LoVo (cell line): Measurements from ENCODE around the gene MFAP2.

ENCODE experiments used
- DNase-seq: peaks from one replicate; pipeline ENCODE4 v3.0.0-alpha.2; 2016; ENCODE audit warnings: low spot score

The MFAP2 gene, protein sequence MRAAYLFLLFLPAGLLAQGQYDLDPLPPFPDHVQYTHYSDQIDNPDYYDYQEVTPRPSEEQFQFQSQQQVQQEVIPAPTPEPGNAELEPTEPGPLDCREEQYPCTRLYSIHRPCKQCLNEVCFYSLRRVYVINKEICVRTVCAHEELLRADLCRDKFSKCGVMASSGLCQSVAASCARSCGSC

DNA sequence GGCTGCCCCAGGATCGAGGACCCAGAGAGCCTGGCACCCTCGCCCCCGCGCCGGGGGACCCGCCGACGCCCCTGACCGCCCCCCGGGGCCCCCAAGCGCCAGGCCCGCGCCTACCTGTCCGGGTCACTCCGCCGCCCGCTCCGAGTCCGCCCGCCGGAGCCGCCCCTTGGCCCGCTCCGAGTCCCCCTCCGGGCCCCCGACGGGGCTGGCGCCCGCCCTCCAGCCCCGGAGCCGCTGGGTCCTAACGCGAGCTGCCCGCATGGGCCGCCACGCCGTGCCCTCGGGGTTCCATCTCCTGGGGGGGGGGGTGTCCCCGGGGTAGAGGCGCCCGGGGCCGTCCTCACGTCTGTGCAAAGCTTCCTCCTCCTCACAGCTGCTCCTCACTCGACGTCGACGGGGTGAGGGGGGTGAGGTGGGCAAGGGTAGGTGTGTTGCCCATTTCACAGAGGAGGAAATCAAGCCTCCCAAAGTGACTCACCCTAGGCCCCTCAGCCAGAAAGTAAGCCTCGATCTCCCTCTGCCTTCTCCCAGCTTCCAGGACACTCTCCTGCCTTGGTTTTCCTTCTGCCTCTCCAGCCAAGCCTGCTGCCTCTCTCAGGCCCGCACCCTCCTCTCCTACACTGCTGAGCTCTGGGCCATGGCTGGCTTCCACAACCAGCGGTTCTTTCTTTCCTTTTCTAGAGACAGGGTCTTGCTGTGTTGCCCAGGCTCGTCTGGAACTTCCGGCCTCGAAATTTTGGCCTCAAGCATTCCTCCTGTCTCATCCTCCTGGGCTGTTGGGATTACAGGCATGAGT lies at the start of gene MFAP2:
TSS of gene MFAP2 (minus strand) at position 148 of the 796 bp plus-strand sequence. CDS start 2,347 bp downstream, outside the sequence.
- DNase-seq: no peak

DNA sequence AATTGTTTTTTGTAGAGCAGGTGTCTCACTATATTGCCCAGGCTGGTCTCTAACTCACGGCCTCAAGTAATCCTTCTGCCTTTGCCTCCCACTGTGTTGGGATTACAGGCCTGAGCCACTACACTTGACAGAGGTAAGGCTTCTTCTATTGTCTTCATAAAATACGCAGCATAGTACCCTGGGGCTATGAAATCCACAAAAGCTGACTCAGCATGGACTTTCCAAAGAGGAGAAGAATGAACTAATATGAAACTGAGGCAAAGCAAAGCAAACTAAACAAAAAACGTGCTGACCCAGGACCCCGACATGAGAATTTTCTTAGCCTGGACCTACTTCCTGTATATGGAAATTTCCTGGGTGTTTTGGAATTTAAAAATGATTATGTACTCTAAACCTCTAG lies 49.8 kb upstream of the MFAP2 start:
- DNase-seq: no peak

DNA sequence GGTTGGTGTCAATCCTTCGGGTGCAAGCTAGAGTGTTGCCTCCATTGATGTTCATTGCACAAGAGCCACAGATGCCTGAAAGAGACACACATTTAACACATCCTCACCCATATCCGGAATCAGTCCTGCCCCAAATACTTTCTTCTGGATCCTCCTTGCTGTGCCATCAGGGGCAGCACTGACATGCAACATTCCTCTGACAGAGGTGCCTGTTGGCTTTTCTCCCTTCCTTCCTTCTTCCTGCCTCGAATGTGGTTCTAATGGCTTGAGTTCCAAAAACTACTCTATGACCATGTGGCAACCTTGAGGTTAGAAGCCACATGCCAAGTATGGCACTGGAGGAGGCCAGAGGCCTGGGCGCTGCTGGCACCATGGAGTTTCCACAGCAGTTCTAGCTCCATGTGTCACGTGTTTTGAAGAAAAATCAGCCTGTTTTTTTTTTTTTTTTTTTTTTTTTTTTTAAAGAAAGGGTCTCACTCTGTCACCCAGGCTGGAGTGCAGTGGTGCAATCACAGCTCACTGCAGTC lies 48.3 kb upstream of the MFAP2 start:
- DNase-seq: no peak

GRCh38 chr1:17027900-17028299 lies 47.5 kb upstream of the MFAP2 start:
- no peak for DNase-seq

GRCh38 chr1:17027403-17027802 lies 47.0 kb upstream of the MFAP2 start:
- no peak for DNase-seq

DNA sequence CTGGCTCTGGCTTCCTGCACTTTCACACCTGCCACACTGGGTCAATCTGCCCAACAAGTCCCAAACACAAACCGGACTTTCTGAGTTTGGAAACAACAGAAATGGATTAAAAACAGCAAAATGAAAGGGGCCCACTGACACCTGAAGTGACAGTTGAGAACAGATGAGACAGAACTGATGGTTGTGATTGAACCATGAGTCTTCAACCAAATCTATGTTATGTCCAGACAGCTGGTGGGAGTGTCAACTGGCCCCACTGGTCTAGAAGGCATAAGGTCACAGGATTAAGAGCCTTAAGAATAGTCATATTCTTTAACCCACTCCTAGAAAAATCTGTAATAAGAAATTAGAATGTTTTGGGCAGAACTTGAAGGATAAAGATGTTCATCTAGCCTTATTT lies 44.3 kb upstream of the MFAP2 start:
- DNase-seq: no peak

DNA sequence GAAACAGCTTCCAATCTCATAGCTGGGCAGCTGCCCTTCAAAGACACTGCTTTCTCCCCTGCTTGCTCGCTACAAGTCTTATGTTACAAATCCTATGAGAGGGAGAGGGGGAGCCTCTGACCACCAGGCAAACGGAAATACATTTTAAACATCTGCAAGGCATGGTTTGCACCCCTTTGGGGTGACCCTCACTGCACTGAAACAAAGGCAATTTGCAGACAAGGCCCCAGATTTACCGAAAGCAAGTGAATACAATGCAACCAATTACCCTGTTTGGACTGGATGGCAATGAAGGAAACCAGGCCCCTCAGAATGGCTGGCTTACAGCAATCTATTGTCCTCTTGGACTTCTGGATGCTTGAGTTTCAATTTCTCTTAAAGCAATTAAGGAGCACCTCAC lies 43.2 kb upstream of the MFAP2 start:
- no peak for DNase-seq

DNA sequence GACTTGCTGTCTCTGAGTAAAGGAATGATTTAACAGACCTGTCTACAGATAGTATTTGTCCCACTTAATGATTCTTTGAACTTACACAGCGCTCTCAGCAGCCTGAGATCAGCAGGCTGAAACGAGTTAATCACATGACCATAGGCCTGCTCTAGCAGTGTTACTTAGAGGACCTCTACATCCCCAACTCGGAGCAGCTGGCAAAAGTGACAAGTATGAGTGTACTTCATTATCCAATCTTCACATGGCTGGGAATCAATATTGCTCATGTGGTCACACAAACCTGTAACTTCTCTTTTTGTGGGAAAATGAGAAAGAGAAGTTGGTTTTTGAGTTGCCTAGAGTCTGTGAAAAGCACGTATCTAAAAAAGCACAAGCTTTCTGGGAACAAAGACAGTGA lies 42.7 kb upstream of the MFAP2 start:
- DNase-seq: no peak

DNA sequence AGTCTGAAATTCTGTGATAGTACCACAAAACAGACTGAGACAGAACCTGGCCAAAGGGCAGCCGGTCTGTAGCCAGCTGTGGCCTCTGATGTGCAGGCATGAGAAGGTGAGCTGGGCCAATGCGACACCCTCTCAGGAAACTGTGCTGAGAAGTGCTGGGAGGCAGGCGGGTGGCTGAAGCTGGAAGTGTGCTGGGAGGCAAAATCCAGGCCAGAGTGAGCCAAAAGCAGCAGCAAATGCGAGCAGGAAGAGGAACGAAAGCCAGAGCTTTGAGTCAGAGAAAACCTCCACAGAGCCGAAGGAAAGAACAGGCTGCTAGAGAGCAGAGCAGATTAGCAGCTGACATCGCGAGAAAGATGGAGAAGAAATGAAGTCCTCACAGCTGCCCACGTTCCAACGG lies 41.5 kb upstream of the MFAP2 start:
- no peak for DNase-seq

DNA sequence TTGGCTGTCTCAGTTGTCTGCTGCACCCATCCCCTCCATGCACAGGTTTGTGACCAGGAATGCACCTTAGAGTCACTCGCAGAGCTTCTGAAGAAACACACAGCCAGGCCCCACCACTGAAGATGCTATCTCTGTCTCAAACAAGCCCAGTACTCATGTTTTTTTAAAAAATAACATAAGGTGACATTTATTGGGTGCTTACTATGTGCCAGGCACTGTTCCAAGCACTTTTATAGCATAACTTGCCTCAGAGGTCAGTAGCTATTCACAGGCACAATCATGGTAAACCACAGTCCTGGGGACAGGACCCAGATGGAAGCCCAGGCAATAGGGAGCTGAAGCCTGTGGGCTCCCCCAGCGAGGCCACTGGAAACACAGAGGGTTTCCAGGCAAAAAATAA lies 40.1 kb upstream of the MFAP2 start:
- no peak for DNase-seq

DNA sequence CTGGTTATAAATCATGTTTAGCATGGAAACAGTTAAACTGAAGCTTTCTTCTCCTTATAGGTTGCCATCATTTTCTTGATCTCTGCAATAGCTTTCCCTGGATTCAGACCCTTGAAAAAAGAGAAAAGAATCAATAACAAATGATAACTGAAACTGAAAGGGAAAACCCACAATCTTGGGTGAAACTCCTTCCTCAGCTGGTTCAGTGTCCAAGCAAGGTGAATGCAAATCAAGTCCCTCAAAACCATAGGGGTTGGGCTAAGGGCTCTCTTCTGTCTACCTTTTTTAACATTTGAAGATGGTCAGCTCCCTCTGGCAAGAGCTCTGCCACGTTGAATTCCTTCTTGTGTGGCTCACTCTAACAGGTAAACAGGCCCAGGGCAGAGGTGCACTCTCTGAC lies 38.4 kb upstream of the MFAP2 start:
- no peak for DNase-seq

- no peak for DNase-seq
These were observed 37.0 kb upstream of the MFAP2 start for GRCh38 chr1:17017435-17017834.

GRCh38 chr1:17016317-17016661 lies 35.9 kb upstream of the MFAP2 start:
- DNase-seq: no peak

- DNase-seq: no peak
These were observed 34.5 kb upstream of the MFAP2 start for GRCh38 chr1:17014671-17015567.

DNA sequence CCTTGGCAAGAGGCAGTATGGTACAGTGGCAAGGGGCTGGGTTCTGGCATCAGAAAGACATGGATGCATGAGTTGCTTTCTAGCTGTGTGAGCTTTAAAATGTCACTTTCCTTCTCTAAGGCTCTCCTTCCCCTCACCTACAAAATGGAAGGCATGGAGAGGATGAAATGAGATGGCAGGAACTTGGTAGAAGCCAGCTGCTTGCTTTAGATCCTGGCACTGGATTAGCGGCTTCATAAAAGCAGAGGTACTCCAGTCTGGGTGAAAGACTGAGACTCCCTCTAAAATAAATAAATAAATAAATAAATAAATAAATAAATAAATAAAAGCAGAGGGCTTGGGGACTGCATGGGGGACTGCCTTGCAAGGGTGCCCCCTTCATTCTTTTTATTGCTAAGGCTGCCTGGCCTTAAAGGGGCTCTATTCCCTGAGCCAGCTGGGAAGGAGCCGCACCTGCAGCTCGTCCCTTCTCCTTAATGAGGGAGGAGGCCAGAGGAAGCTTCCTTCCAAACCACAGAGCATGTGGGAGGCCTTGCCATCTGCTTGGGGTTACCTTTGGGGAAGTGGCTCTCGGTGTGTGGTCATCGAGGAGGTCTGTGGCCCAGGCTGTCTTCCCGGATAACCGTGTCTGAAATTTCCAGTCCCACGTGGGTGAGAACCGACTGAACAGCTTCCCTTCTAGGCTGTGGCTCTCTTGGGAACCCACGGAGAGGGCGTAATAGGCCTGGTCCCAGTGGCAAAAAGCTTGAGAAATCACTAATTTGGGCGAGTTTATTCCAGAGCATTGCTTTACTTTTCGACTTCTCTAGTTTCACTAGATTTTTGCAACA lies 33.3 kb upstream of the MFAP2 start:
- DNase-seq: no peak

DNA sequence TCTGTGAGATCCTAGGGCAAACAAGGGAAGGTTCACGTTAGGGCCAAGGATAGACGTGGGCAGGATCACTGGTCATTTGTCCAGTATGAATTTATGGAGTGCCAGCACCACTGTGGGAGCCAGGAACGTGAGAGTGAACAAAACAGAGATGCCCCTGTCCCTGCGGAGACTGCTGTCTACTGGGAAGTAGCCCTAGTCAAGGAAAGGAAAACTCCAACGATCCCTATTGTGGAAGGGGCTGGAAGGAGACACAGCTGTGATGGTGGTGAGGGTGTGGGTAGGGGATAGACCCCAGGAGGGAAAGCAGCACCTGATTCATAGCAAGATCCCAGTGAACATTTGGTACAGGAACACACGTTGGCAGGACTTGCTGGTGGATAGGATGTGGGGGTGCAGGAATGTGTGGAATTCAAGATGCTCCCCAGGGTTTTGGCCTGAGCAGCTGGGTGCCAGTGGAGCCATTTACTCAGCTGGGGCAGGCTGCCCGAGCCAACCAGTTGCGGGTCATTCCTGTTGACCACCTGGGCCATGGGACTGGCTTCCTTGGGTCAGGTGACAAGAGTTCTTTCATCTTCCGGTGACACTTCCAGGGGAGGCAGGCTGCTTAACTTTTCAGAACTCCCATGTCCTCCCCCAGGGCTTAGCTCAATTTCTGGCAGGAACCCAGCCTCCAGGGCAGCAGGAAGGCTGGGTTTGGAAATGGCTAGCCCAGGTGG lies 32.5 kb upstream of the MFAP2 start:
- DNase-seq: peak; percentile 6

DNA sequence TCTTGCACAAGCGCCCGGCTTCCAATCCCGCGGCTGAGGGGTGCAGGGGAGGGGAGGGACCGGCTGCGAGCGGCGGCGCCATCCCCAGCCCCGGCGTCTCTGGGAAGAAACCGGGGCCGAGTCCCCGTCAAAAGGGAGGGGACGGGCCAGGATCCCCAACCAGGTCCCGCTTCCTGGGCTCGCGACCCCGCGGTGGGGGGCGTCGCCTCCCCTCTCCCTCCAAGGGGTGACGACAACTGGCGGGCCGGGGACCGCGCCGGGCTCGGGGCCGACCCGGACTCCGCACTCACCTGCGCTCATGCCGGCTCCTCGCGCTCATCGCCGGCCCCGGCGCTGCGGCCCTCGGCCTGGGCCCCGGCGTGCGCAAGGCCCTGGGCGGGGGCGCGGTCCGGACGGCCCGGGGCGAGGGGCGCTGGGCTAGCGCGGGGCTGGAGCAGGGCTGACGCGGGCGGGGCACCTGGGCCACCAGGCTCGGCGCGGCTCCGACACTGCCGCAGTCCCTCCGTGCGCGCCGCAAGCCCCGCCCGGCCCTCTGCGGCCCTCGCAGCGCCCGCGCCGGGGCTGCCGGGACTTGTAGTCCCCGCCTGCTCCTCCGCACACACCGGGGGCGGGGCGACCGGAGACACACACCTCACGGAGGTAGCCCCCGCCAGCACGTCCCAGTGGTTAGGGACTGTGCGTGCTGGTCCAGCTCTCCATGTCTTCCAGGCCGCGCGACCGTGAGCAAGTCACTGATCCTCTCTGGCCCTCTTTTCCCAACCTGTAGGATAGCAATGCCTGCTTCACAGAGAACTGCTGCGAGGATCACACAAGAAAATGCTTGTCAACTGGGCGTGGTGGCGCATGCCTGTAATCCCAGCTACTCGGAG lies 31.3 kb upstream of the MFAP2 start, which contains the start of gene ATP13A2:
TSS of gene ATP13A2 (minus strand) at position 490 of the 869 bp plus-strand sequence. CDS start at position 300, 190 bp downstream.
- peak; percentile 85 for DNase-seq

DNA sequence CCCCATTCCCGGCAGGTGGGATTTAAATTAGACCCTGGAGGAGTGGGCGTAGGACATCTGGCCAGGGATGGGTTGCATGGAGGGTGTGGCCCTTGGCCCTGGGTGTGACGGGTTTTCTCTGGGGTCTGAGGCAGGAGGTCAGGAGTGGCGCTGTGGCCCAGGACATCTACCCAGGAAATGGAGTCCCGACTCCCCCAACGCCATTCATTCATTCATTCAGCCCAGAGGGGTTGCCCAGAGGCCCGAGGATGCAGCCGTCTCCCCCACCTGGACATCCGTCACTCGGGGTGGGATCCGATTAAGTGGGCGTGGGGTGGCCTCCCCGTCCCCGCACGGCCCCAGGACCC lies 30.6 kb upstream of the MFAP2 start:
- DNase-seq: no peak

GRCh38 chr1:17009706-17010105 lies 29.3 kb upstream of the MFAP2 start:
- no peak for DNase-seq

DNA sequence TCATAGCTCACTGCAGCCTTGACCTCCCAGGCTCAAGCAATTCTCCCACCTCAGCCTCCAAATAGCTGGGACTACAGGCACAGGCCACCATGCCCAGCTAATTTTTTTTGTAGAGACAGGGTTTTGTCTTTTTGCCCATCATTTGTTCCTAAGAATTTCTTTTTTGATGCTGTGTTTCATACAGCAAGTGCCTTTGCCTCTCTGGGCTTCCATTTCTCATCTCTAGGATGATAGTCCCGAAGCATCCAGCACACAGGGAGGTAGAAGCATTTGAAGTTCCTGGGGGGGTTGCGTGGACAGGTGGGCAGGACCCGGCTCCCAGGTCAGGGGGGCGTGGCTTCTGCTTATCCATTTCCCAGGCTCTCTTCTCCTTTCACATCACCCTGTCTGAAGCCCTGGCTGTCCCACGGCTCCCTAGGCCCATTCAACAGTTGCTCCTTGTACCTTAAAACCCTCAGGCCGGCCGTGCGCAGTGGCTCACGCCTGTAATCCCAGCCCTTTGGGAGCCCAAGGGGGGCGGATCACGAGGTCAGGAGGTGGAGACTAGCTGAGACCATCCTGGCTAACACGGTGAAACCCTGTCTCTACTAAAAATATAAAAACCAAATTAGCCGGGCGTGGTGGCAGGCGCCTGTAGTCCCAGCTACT lies 27.9 kb upstream of the MFAP2 start:
- no peak for DNase-seq
